ENCODE data around the gene RIPK4. TPM values are rescaled to one million over a fixed set of nuclear protein-coding genes. Genes with fewer than 3 reads are reported as not detected.

RIPK4 gene
- polyA plus RNA-seq, 3 donors: 0.05 to 0.09 TPM; not detected in 1

GRCh38 chr21:41802198-41802584 is 35.3 kb upstream of the RIPK4 start:
- Histone ChIP-seq H3K27me3 (ENCODE audit: control insufficient read depth in 2 of 2, insufficient read depth in 2 of 2, low read length in 2 of 2) (no peaks in the 10 kb centered on the region), H3K4me3 (replicated peaks in 1 of 3; ENCODE audit: low read depth in 2 of 3, low read length in 3 of 3) (peak overlapping the region in 2 of 3 experiments; percentile 18 to 59), H3K9ac (ENCODE audit: insufficient read depth, low read length, poor library complexity, severe bottlenecking) (no peak overlapping the region), H3K79me2 (ENCODE audit: insufficient read depth, low read length) (no peaks in the 10 kb centered on the region), H2AFZ (ENCODE audit: insufficient read depth, low read depth, low read length, poor library complexity, severe bottlenecking) (no peak overlapping the region), H3K36me3 (replicated peaks in 1 of 2; ENCODE audit: control insufficient read depth in 1 of 2, insufficient read depth in 2 of 2, low read length in 2 of 2) (peaks cover 8 to 61% of the 10 kb centered on the region in 2 donors), H3K4me2 (replicated peaks; ENCODE audit: extremely low read depth, low read length, poor library complexity, severe bottlenecking) (peak overlapping the region; percentile 48), H3K9me3 (replicated peaks in 1 of 2; ENCODE audit: control insufficient read depth in 1 of 2, insufficient read depth in 1 of 2, low read length in 2 of 2) (no peaks in the 10 kb centered on the region), H4K20me1 (ENCODE audit: insufficient read depth, low read length) (no peaks in the 10 kb centered on the region), H3K4me1 (ENCODE audit: control insufficient read depth in 1 of 2, insufficient read depth in 2 of 2, low read length in 2 of 2) (peaks cover 14 to 24% of the 10 kb centered on the region in 2 donors), H3K27ac (ENCODE audit: low read depth in 1 of 2, low read length in 2 of 2) (peak overlapping the region; percentile 33 to 37)
- Mint-ChIP-seq H3K27ac (peak overlapping the region; percentile 11 to 92 (median 84)), H3K9me3 (peaks cover 0 to 6% (median 2%) of the 10 kb centered on the region in 7 donors), H3K4me1 (peaks cover 21% of the 10 kb centered on the region), H3K4me3 (peak overlapping the region; percentile 60 to 81), H3K36me3 (peaks cover 54% of the 10 kb centered on the region in 2 donors), H3K27me3 (ENCODE audit: low read depth in 3 of 3) (peaks cover 0 to 3% (median 2%) of the 10 kb centered on the region in 3 donors)
- TF ChIP-seq, protein P1, sequence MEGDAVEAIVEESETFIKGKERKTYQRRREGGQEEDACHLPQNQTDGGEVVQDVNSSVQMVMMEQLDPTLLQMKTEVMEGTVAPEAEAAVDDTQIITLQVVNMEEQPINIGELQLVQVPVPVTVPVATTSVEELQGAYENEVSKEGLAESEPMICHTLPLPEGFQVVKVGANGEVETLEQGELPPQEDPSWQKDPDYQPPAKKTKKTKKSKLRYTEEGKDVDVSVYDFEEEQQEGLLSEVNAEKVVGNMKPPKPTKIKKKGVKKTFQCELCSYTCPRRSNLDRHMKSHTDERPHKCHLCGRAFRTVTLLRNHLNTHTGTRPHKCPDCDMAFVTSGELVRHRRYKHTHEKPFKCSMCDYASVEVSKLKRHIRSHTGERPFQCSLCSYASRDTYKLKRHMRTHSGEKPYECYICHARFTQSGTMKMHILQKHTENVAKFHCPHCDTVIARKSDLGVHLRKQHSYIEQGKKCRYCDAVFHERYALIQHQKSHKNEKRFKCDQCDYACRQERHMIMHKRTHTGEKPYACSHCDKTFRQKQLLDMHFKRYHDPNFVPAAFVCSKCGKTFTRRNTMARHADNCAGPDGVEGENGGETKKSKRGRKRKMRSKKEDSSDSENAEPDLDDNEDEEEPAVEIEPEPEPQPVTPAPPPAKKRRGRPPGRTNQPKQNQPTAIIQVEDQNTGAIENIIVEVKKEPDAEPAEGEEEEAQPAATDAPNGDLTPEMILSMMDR (IDR thresholded peaks at IDR 0.05): no peak
- WGBS (ENCODE audit: insufficient coverage): 45% methylated on average over 3 of the region's 5 CpGs
- DNase-seq: no peak
- intact Hi-C loops (cut with micrococcal nuclease): no loop called here

DNA sequence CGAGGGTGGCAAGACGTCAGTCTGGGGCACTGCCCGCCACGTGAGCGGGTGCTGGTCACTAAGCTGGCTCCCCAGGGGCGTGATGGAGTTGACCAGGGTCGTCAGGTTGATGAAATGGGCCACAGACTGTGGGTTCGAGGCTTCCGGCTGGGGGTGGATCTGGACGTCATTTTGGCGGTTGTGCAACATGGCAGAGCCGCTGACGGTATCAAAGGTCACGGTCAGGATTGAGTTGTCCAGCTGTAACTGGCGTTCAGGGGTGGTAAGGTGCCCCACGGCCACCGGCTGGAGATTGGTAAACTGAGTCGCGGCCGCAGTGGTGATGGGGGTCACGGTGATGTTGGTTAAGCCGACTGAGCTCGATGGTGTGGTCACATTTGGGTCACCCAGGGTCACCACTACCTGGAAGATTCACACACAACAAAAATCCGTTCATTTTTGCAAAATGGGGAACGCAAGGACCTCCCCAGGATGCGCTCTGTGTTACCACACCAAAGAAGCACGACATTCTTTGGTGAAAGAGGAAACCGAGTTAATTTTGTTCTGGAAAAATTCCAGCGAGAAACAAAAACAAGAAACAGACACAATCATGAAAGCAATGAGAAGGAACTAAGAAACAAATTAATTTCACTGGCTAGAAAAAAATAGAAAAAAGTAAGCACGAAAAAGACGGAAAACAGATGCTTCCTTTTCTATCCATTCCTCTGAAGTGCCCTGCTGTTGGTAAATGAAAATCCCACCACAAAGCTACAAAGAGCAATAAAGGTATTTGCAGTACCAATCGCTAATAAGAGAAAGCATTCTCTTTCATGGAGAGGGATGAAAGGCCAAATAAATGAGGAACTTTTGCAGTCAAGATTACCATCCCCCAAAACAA is 34.7 kb upstream of the RIPK4 start:
- intact Hi-C loops (cut with micrococcal nuclease): no loop called here
- Histone ChIP-seq H3K4me2 (replicated peaks; ENCODE audit: extremely low read depth, low read length, poor library complexity, severe bottlenecking) (peak overlapping the region; percentile 48), H4K20me1 (ENCODE audit: insufficient read depth, low read length) (no peaks in the 10 kb centered on the region), H3K4me1 (ENCODE audit: control insufficient read depth in 1 of 2, insufficient read depth in 2 of 2, low read length in 2 of 2) (peaks cover 14 to 24% of the 10 kb centered on the region in 2 donors), H3K27ac (ENCODE audit: low read depth in 1 of 2, low read length in 2 of 2) (peak overlapping the region; percentile 31 to 37), H3K4me3 (replicated peaks in 1 of 3; ENCODE audit: low read depth in 2 of 3, low read length in 3 of 3) (peak overlapping the region in 2 of 3 experiments; percentile 18 to 59), H3K9ac (ENCODE audit: insufficient read depth, low read length, poor library complexity, severe bottlenecking) (no peak overlapping the region), H2AFZ (ENCODE audit: insufficient read depth, low read depth, low read length, poor library complexity, severe bottlenecking) (no peak overlapping the region), H3K27me3 (ENCODE audit: control insufficient read depth in 2 of 2, insufficient read depth in 2 of 2, low read length in 2 of 2) (no peaks in the 10 kb centered on the region), H3K9me3 (replicated peaks in 1 of 2; ENCODE audit: control insufficient read depth in 1 of 2, insufficient read depth in 1 of 2, low read length in 2 of 2) (no peaks in the 10 kb centered on the region), H3K36me3 (replicated peaks in 1 of 2; ENCODE audit: control insufficient read depth in 1 of 2, insufficient read depth in 2 of 2, low read length in 2 of 2) (peaks cover 8 to 61% of the 10 kb centered on the region in 2 donors), H3K79me2 (ENCODE audit: insufficient read depth, low read length) (no peaks in the 10 kb centered on the region)
- DNase-seq: no peak
- peaks cover 0 to 3% (median 2%) of the 10 kb centered on the region in 3 donors for H3K27me3 Mint-ChIP-seq (ENCODE audit: low read depth in 3 of 3)
- H3K36me3 Mint-ChIP-seq: peaks cover 50 to 52% of the 10 kb centered on the region in 2 donors
- WGBS (ENCODE audit: insufficient coverage): 80% methylated on average over 24 of the region's 32 CpGs
- peak overlapping the region; percentile 63 to 92 (median 84) for H3K27ac Mint-ChIP-seq
- peaks cover 21% of the 10 kb centered on the region for H3K4me1 Mint-ChIP-seq
- peaks cover 0 to 3% (median under 1%) of the 10 kb centered on the region in 7 donors for H3K9me3 Mint-ChIP-seq
- peak overlapping the region; percentile 60 to 81 for H3K4me3 Mint-ChIP-seq
- TF ChIP-seq, protein P1 (IDR thresholded peaks at IDR 0.05): no peak
